ENCODE results near the gene YIPF2.

YIPF2 gene

GRCh38 chr19:10935371-10936059, 7.1 kb upstream of the YIPF2 start:
- DNase-seq (ENCODE audit: low read depth) = no peak
- no peak for TF ChIP-seq CTCF (IDR thresholded peaks at IDR 0.05; ENCODE audit: low read length, missing control alignments)
- H3K4me3 ChIP-seq (replicated peaks; ENCODE audit: low read depth, low read length) = no peak overlapping the region

- DNase-seq (ENCODE audit: low read depth) = no peak
- TF ChIP-seq CTCF (IDR thresholded peaks at IDR 0.05; ENCODE audit: low read length, missing control alignments) = no peak
- H3K4me3 ChIP-seq (replicated peaks; ENCODE audit: low read depth, low read length) = peak overlapping the region; percentile 87
Observed at GRCh38 chr19:10929402-10929794, 959 bp upstream of the YIPF2 start.

- no peak for DNase-seq (ENCODE audit: low read depth)
- H3K4me3 ChIP-seq (replicated peaks; ENCODE audit: low read depth, low read length) = peak overlapping the region; percentile 87
- no peak for TF ChIP-seq CTCF (IDR thresholded peaks at IDR 0.05; ENCODE audit: low read length, missing control alignments)
Observed at GRCh38 chr19:10927730-10928562, 493 bp downstream of the YIPF2 start.

GRCh38 chr19:10924597-10924996, 3.8 kb downstream of the YIPF2 start:
- H3K4me3 ChIP-seq (replicated peaks; ENCODE audit: low read depth, low read length) = no peak overlapping the region
- no peak for DNase-seq (ENCODE audit: low read depth)
- TF ChIP-seq CTCF (IDR thresholded peaks at IDR 0.05; ENCODE audit: low read length, missing control alignments) = no peak

- TF ChIP-seq CTCF (IDR thresholded peaks at IDR 0.05; ENCODE audit: low read length, missing control alignments) = no peak
- DNase-seq (ENCODE audit: low read depth) = no peak
- no peak overlapping the region for H3K4me3 ChIP-seq (replicated peaks; ENCODE audit: low read depth, low read length)
Observed at GRCh38 chr19:10923260-10924112, 5.0 kb downstream of the YIPF2 start.

- no peak overlapping the region for H3K4me3 ChIP-seq (replicated peaks; ENCODE audit: low read depth, low read length)
- no peak for DNase-seq (ENCODE audit: low read depth)
- TF ChIP-seq CTCF (IDR thresholded peaks at IDR 0.05; ENCODE audit: low read length, missing control alignments) = no peak
Observed at GRCh38 chr19:10922638-10923014, 5.8 kb downstream of the YIPF2 start.

All from fibroblast of pulmonary artery (primary cell).